ENCODE data around the gene NPM1.

NPM1 gene

GRCh38 chr5:171459839-171460238, 72.2 kb downstream of the NPM1 start:
- TF ChIP-seq MYC (IDR thresholded peaks at IDR 0.05; ENCODE audit: low read depth, low read length) = no peak
- no peak for TF ChIP-seq MAX (IDR thresholded peaks at IDR 0.05; ENCODE audit: low read depth, low read length)
- no peak for TF ChIP-seq POLR2A (IDR thresholded peaks at IDR 0.05; ENCODE audit: extremely low read depth, insufficient read length)
- no peak for TF ChIP-seq CTCF (IDR thresholded peaks at IDR 0.05; ENCODE audit: low read depth, low read length)
- H3K4me3 ChIP-seq (ENCODE audit: low read depth, low read length) = no peak overlapping the region
- DNase-seq (ENCODE audit: low read depth) = no peak
